Fibroblast of skin of right biceps (primary cell): ENCODE data around the gene OTUB2.
"Not testable (repeated sequence)": the region's sequence is repeated elsewhere in the genome, so short reads cannot be mapped to it uniquely, and the experiment has no call there.

Source experiments
- DNase-seq: peaks from one replicate; pipeline ENCODE4 v3.0.0-alpha.2; 2013

The OTUB2 gene

GRCh38 chr14:94062344-94062940 is 36.3 kb downstream of the OTUB2 start:
- DNase-seq, result peak; percentile 63

GRCh38 chr14:94066089-94066676 is 40.0 kb downstream of the OTUB2 start:
- no peak for DNase-seq

- DNase-seq, result not testable (repeated sequence)
Observed at GRCh38 chr14:94072076-94072475, 45.9 kb downstream of the OTUB2 start.

- DNase-seq, result no peak
Observed at GRCh38 chr14:94074534-94074933, 48.4 kb downstream of the OTUB2 start.

- no peak for DNase-seq
Observed at GRCh38 chr14:94075008-94075407, 48.9 kb downstream of the OTUB2 start.

- no peak for DNase-seq
Observed at GRCh38 chr14:94077111-94077821, 51.1 kb downstream of the OTUB2 start.

GRCh38 chr14:94077823-94078222 is 51.7 kb downstream of the OTUB2 start:
- DNase-seq, result no peak

- peak; percentile 50 for DNase-seq
Observed at GRCh38 chr14:94079891-94080620, 53.9 kb downstream of the OTUB2 start.

GRCh38 chr14:94080621-94081385 is 54.7 kb downstream of the OTUB2 start, which contains the start of the genes DDX24 and IFI27L1:
Gene DDX24 (minus strand): TSS chr14:94081202. CDS start chr14:94079742, 1,460 bp downstream.
Gene IFI27L1 (plus strand): TSS chr14:94081310. CDS start chr14:94096938, 15,628 bp downstream.
- DNase-seq, result peak; percentile 92

- DNase-seq, result no peak
Observed at GRCh38 chr14:94081386-94081820, 55.3 kb downstream of the OTUB2 start.

GRCh38 chr14:94087891-94088290 is 61.8 kb downstream of the OTUB2 start:
- DNase-seq, result no peak

GRCh38 chr14:94088516-94088915 is 62.4 kb downstream of the OTUB2 start:
- peak; percentile 52 for DNase-seq

- DNase-seq, result peak; percentile 60
Observed at GRCh38 chr14:94089479-94089878, 63.3 kb downstream of the OTUB2 start.

GRCh38 chr14:94093418-94093817 is 67.3 kb downstream of the OTUB2 start:
- DNase-seq, result no peak

- DNase-seq, result no peak
Observed at GRCh38 chr14:94097091-94097490, 71.0 kb downstream of the OTUB2 start.
